Measurements from ENCODE around the gene ARAP1.

- TF ChIP-seq POLR2AphosphoS5 (IDR thresholded peaks at IDR 0.05; ENCODE audit: low read depth) (no peak), CTCF (IDR thresholded peaks at IDR 0.05; ENCODE audit: insufficient read depth, low read length) (no peak), GABPA (IDR thresholded peaks at IDR 0.05; ENCODE audit: low read depth) (no peak), SPI1 (IDR thresholded peaks at IDR 0.05; ENCODE audit: borderline replicate concordance, low read depth) (no peak), REST (IDR thresholded peaks at IDR 0.05; ENCODE audit: insufficient replicate concordance, low read depth) (no peak)
Observed at GRCh38 chr11:72655896-72656464, 96.2 kb downstream of the ARAP1 start.
